ENCODE results near the gene MATR3. TPM values are rescaled to one million over a fixed set of nuclear protein-coding genes. Genes with fewer than 3 reads are reported as not detected.

Gene MATR3
- total RNA-seq, 1 experiment from 2014 or later = 139 TPM

DNA sequence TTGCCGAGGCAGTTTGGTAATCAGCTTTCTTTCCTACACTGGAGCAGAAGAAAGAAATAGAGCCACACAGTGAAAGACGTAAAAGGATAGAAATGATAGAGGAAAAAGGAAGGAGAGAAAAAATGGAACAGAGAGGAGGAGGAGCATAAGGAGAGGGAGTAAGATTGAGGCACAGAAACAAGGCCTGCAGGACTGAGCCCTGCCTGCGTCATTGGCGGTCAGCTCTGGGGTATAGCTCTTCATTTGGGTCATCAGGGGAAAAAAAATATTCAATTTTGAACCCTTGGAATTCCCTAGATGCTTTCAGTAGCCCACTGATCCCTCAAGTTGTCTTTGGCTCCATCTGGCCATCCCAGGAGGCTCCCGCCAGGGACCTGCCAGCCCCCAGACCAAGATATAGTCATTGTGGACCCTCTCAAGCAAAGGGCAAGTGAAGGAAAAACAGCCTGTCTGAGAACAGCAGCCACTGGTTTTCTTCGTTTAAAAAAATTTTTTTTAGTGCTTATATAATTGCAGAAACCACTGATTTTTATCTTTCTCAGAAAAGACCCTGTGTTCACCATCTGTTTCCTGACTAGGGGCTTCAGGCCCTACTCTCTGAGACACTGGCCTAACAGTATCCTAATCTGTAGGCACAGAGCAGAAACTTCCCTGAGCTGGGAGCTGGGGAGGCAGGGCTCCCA is 31.3 kb upstream of the MATR3 start:
- Histone ChIP-seq H3K27me3 (ENCODE audit: low read length) (no peaks in the 10 kb centered on the region), H3K27ac (ENCODE audit: low read length) (no peak overlapping the region), H3K4me1 (ENCODE audit: insufficient read depth, low read length) (no peaks in the 10 kb centered on the region), H3F3A (ENCODE audit: low read length, unreplicated experiment) (no peaks in the 10 kb centered on the region), H3K36me3 (ENCODE audit: low read depth, low read length) (no peaks in the 10 kb centered on the region), H3K4me3 (ENCODE audit: low read length) (no peak overlapping the region), H2AFZ (ENCODE audit: low read length) (0 out of 2 replicates have a peak overlapping the region, but pooled peaks have one; percentile 14), H3K9me3 (ENCODE audit: low read length) (no peaks in the 10 kb centered on the region), H4K20me1 (ENCODE audit: low read length) (no peaks in the 10 kb centered on the region), H3K9ac (ENCODE audit: low read length) (no peak overlapping the region), H3K4me2 (ENCODE audit: low read length) (no peak overlapping the region), H3K9me2 (replicated peaks; ENCODE audit: low read length) (no peaks in the 10 kb centered on the region), H3K79me2 (ENCODE audit: low read length) (no peaks in the 10 kb centered on the region)
- intact Hi-C loops (cut with micrococcal nuclease) = loop anchor here (1.0 kb wide), 1 partner anchor 683 kb away; no protein-coding TSS in a partner anchor
- ChIA-PET CTCF (interaction anchor here (0.6 to 1.7 kb wide), 5 partner anchors 11 to 683 kb away, joined by 3 to 8 read pairs (median 5); no protein-coding TSS in a partner anchor), POLR2A (ENCODE audit: unreplicated experiment) (interaction anchor here (0.6 kb wide), 1 partner anchor 197 kb away, joined by 3 read pairs; no protein-coding TSS in a partner anchor)
- no peak for TF ChIP-seq EZH2phosphoT487 (IDR thresholded peaks at IDR 0.05; ENCODE audit: borderline replicate concordance, low read length)
- TF ChIP-seq, protein P1, sequence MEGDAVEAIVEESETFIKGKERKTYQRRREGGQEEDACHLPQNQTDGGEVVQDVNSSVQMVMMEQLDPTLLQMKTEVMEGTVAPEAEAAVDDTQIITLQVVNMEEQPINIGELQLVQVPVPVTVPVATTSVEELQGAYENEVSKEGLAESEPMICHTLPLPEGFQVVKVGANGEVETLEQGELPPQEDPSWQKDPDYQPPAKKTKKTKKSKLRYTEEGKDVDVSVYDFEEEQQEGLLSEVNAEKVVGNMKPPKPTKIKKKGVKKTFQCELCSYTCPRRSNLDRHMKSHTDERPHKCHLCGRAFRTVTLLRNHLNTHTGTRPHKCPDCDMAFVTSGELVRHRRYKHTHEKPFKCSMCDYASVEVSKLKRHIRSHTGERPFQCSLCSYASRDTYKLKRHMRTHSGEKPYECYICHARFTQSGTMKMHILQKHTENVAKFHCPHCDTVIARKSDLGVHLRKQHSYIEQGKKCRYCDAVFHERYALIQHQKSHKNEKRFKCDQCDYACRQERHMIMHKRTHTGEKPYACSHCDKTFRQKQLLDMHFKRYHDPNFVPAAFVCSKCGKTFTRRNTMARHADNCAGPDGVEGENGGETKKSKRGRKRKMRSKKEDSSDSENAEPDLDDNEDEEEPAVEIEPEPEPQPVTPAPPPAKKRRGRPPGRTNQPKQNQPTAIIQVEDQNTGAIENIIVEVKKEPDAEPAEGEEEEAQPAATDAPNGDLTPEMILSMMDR (conservative IDR thresholded peaks at IDR 0.05; ENCODE audit: low read depth, low read length) = no peak
- no peak for TF ChIP-seq EZH2 (IDR thresholded peaks at IDR 0.05; ENCODE audit: low read length, unreplicated experiment)
- no peak for DNase-seq
- no peak for ATAC-seq
- no TSS peak for BruUV-seq (replicated peaks)

DNA sequence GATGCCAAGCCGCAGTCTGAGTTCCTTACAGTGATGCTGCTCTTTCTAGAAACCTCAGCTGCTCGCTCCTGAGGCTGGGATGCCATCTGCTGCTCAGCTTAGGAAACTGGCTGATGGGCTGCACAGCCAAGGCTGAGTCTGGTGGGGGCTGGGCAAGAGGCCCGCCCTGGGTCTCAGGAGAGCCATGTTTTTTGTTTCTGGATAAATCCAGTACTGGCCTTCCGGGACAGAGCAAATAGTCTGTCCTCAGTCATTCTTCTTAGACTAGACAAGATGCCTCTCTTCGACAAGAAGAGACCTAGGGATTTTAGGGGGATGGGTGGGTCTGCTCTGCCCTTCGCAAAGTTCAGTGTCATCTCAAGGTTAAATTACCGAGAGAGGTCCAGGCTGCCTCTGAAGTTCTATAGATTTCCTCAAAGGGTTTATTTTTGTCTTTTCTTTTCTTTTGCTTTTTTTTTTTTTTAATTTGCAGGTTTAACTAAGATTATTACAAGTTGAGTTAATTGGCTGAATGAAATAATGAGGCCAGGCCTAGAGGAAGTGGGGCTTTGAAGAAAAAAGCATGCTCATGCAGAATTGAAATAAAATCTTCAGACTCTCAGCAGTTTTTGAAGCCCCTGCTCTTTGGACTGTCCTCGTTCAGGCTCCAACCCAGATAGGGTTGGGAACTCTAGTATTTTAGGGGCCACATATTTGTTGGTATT is 30.6 kb upstream of the MATR3 start:
- no peak overlapping the region for H3K27ac ChIP-seq (ENCODE audit: low read length)
- H3K9ac ChIP-seq (ENCODE audit: low read length) = no peak overlapping the region
- DNase-seq = peak; percentile 83
- no peaks in the 10 kb centered on the region for H3K9me3 ChIP-seq (ENCODE audit: low read length)
- no peaks in the 10 kb centered on the region for H3K27me3 ChIP-seq (ENCODE audit: low read length)
- ChIA-PET POLR2A (ENCODE audit: unreplicated experiment) (interaction anchor here (0.6 kb wide), 1 partner anchor 198 kb away, joined by 3 read pairs; no protein-coding TSS in a partner anchor), CTCF (interaction anchor here (0.6 to 1.7 kb wide), 5 partner anchors 12 to 683 kb away, joined by 3 to 8 read pairs (median 5); no protein-coding TSS in a partner anchor)
- H3K36me3 ChIP-seq (ENCODE audit: low read depth, low read length) = no peaks in the 10 kb centered on the region
- no peaks in the 10 kb centered on the region for H3K9me2 ChIP-seq (replicated peaks; ENCODE audit: low read length)
- H3K4me2 ChIP-seq (ENCODE audit: low read length) = no peak overlapping the region
- TF ChIP-seq EZH2phosphoT487 (IDR thresholded peaks at IDR 0.05; ENCODE audit: borderline replicate concordance, low read length) (no peak), EZH2 (IDR thresholded peaks at IDR 0.05; ENCODE audit: low read length, unreplicated experiment) (no peak)
- TF ChIP-seq, protein P1 (conservative IDR thresholded peaks at IDR 0.05; ENCODE audit: low read depth, low read length) = peak; percentile 80
- intact Hi-C loops (cut with micrococcal nuclease) = loop anchor here (1.0 kb wide), 1 partner anchor 684 kb away; no protein-coding TSS in a partner anchor
- no peaks in the 10 kb centered on the region for H4K20me1 ChIP-seq (ENCODE audit: low read length)
- H3F3A ChIP-seq (ENCODE audit: low read length, unreplicated experiment) = no peaks in the 10 kb centered on the region
- no TSS peak for BruUV-seq (replicated peaks)
- H3K4me1 ChIP-seq (ENCODE audit: insufficient read depth, low read length) = no peaks in the 10 kb centered on the region
- ATAC-seq = peak; percentile 100
- H3K79me2 ChIP-seq (ENCODE audit: low read length) = no peaks in the 10 kb centered on the region
- peak overlapping the region; percentile 57 for H2AFZ ChIP-seq (ENCODE audit: low read length)
- H3K4me3 ChIP-seq (ENCODE audit: low read length) = no peak overlapping the region

All from PC-3 (cell line).